Coronary artery (tissue), 2 donors: ENCODE data around the gene PLEKHG1.
A peak's percentile ranks its signal among the peaks of the same experiment; 100 is the strongest.

Source experiments
- DNase-seq: peaks from one replicate; pipeline ENCODE4 v3.0.0-alpha.2; 2017; ENCODE audit warnings: low spot score
- H3K27ac ChIP-seq, 2 donors: fragments of 200-600 bp; sonication (generic); one replicate each; pipeline ENCODE4 v1.5.1; 2016 to 2019
- H3K4me3 ChIP-seq: fragments of 200-600 bp; sonication (generic); 2 replicates; pipeline ENCODE4 v1.5.1; 2016; ENCODE audit warnings: mild to moderate bottlenecking, moderate library complexity
- TF ChIP-seq, protein P1 (sequence below): fragments of 200-600 bp; sonication (generic); IDR thresholded peaks from one replicate; pipeline ENCODE4 v1.5.1; 2019; ENCODE audit warnings: antibody characterized with exemption

PLEKHG1 gene

GRCh38 chr6:150631283-150631983 is 31.7 kb downstream of the PLEKHG1 start:
- no peak overlapping the region for H3K4me3 ChIP-seq
- TF ChIP-seq, protein P1, sequence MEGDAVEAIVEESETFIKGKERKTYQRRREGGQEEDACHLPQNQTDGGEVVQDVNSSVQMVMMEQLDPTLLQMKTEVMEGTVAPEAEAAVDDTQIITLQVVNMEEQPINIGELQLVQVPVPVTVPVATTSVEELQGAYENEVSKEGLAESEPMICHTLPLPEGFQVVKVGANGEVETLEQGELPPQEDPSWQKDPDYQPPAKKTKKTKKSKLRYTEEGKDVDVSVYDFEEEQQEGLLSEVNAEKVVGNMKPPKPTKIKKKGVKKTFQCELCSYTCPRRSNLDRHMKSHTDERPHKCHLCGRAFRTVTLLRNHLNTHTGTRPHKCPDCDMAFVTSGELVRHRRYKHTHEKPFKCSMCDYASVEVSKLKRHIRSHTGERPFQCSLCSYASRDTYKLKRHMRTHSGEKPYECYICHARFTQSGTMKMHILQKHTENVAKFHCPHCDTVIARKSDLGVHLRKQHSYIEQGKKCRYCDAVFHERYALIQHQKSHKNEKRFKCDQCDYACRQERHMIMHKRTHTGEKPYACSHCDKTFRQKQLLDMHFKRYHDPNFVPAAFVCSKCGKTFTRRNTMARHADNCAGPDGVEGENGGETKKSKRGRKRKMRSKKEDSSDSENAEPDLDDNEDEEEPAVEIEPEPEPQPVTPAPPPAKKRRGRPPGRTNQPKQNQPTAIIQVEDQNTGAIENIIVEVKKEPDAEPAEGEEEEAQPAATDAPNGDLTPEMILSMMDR: no peak
- no peak for DNase-seq
- H3K27ac ChIP-seq: no peak overlapping the region

DNA sequence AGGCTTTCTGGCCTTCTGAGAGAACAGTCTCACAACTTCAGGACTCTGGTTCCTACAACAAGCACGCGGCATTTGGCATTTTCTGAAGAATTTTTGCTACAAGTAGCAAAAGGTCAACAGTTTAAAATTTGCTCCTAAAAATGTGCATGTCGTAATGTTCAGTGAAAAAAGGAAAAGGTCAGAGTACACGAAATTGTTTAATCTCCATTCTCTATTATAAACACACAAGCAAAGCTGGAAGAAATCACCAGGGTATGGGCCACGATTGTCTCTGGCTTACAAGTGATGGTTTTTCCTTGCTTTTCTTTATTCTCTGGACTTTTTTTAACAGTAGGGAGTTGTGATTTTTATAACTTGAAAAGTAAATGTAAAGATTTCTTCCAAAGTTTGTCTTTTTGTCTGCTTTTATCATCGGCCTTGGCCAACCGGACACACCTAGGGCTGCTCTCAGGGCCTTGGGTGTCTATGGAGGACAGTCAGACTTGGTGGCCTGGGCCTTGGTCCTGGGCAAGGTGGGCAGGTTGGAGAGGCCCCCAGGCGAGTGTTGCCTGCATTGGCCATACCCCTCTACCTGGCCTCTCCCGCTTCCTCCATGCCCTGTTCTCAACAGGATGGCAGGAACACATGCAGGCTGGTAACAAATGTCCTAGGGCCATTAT is 32.4 kb downstream of the PLEKHG1 start:
- Histone ChIP-seq H3K27ac (no peak overlapping the region), H3K4me3 (no peak overlapping the region)
- TF ChIP-seq, protein P1: no peak
- no peak for DNase-seq

DNA sequence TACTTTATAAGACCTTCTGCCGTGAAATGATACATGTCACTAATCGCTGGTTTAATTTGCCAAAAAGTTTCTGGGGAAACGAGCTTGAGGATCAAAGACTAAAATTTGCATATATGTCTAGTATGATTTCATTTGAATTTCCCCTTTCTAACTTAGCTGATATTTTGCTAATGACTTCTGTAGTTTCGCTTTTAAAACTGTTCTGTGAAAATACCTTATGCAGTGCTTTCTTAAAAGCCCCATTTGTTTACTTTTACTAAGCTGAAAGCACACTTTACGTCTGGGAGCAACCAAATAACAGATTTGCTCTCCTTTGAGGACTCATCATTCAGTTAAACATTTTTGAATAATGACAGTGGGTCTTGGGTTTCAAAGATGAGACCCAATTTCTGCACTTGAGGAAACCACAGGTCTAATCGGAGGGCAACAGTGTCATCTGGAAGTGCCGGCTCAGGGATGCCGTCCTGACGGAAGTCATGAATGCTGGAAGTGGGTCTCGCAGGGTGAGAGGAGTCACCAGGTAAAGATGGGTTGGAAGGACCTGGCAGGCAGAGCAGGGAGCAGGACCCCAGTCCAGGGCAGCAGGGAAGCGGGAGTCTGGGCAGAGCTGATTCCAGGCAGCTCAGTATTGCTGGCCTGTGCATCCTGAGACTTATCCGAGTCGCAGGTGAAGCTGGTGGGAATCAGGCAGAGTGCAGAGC is 33.2 kb downstream of the PLEKHG1 start:
- TF ChIP-seq, protein P1: no peak
- H3K4me3 ChIP-seq: no peak overlapping the region
- H3K27ac ChIP-seq: peak overlapping the region in 1 of 2 donors; percentile 11
- no peak for DNase-seq

DNA sequence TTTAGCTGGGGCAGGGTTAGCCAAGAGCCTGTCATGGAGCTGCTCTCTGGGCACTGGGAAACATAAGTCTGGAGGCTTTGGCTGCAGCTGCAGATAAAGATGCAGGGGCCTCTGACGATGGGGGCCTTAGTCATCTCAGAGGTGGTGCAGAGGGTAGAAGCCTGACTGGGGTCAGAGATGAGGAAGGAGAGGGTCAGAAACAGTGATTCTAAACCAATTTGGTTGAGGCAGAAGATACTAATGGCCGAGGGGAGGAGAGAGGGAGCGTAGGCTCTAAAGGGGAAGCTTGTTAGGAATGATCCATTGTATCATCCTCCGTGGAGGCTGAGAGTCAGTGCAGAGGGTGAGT is 33.8 kb downstream of the PLEKHG1 start:
- H3K4me3 ChIP-seq: no peak overlapping the region
- TF ChIP-seq, protein P1: no peak
- no peak for DNase-seq
- H3K27ac ChIP-seq: peak overlapping the region in 1 of 2 donors; percentile 11

DNA sequence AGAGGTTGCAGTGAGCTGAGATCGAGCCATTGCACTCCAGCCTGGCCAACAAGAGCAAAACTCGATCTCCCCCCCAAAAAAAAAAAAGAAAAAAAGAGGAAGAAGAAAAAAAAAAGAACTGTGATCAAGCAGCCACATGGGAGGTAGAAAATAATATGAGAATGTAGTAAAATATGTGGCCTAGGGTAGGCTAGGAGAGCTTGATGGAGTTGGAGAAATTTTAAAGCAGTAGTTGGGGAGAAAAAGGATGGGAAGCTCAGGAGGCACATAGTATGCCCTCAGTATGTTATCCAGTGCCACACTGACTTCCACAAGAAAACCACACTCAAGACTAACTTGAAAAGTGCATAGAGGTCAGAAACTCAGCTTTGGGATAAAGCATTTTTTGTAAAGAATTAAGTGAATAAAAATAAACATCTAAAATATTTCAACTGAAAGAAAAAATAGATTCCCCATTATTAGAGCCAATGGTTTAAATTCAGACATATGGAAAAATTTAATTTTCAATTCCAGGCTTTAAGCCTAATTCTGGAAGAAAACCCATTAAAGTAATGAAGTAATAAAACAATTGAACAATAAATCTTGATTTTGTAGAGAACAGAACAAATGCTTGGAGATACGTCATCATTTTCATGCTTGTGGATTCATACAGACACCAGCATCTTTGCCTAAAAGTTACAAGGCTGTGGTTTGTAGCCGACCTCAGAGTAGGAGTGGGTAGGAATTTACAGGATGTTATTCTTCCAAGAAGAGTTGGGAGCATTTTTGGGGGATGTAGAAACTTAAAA is 34.7 kb downstream of the PLEKHG1 start:
- no peak overlapping the region for H3K27ac ChIP-seq
- TF ChIP-seq, protein P1: no peak
- no peak overlapping the region for H3K4me3 ChIP-seq
- no peak for DNase-seq

GRCh38 chr6:150634964-150635292 is 35.2 kb downstream of the PLEKHG1 start:
- TF ChIP-seq, protein P1: no peak
- DNase-seq: no peak
- no peak overlapping the region for H3K4me3 ChIP-seq
- H3K27ac ChIP-seq: no peak overlapping the region
